Fibroblast of lung (primary cell): ENCODE measurements around the gene IGF2R. TPM values are rescaled to one million over a fixed set of nuclear protein-coding genes. Genes with fewer than 3 reads are reported as not detected.
A peak's percentile ranks its signal among the peaks of the same experiment; 100 is the strongest.

Experiments used
- DNase-seq, 2 donors: peaks; one replicate each; pipeline versions ENCODE4 v3.0.0 to v3.0.0-alpha.2; 2010; ENCODE audit warnings: low read depth in 2 of 2
- H2AFZ ChIP-seq: 2 replicates; pipeline ENCODE4 v1.5.1; 2012; ENCODE audit warnings: low read length, control low read depth, inconsistent platforms
- H3K27ac ChIP-seq: 2 replicates; pipeline ENCODE4 v1.5.1; 2011; ENCODE audit warnings: low read length, control low read depth; ENCODE audit not compliant: insufficient read depth
- H3K27me3 ChIP-seq: 2 replicates; pipeline ENCODE4 v1.5.1; 2011; ENCODE audit warnings: mild to moderate bottlenecking, low read length; ENCODE audit not compliant: control insufficient read depth, insufficient read depth
- H3K36me3 ChIP-seq: 2 replicates; pipeline ENCODE4 v1.5.1; 2011; ENCODE audit warnings: low read length; ENCODE audit not compliant: control insufficient read depth, insufficient read depth
- H3K4me1 ChIP-seq: 2 replicates; pipeline ENCODE4 v1.5.1; 2011; ENCODE audit warnings: low read length; ENCODE audit not compliant: control insufficient read depth, insufficient read depth; ENCODE audit errors: extremely low read depth
- H3K4me2 ChIP-seq: 2 replicates; pipeline ENCODE4 v1.5.1; 2011; ENCODE audit warnings: low read length, control low read depth; ENCODE audit not compliant: insufficient read depth; ENCODE audit errors: extremely low read depth
- H3K4me3 ChIP-seq, 4 experiments: fragments of 200-600 bp in 1 of 4; sonication (generic) in 1 of 4; replicated peaks in 1 of 4; 2 replicates each; pipeline ENCODE4 v1.5.1; 2011 to 2016; ENCODE audit warnings: low read length in 4 of 4, low read depth in 3 of 4, mild to moderate bottlenecking in 3 of 4, control low read depth in 2 of 4, inconsistent platforms in 1 of 4, mixed read lengths in 1 of 4; ENCODE audit not compliant: insufficient read depth in 1 of 4; ENCODE audit errors: control extremely low read depth in 1 of 4
- H3K79me2 ChIP-seq: 2 replicates; pipeline ENCODE4 v1.5.1; 2012; ENCODE audit warnings: mild to moderate bottlenecking, low read length, inconsistent platforms; ENCODE audit not compliant: control insufficient read depth, insufficient read depth
- H3K9ac ChIP-seq: 2 replicates; pipeline ENCODE4 v1.5.1; 2011; ENCODE audit warnings: mild to moderate bottlenecking, low read length, control low read depth; ENCODE audit not compliant: insufficient read depth
- H3K9me3 ChIP-seq: 2 replicates; pipeline ENCODE4 v1.5.1; 2012; ENCODE audit warnings: low read depth, low read length; ENCODE audit not compliant: control insufficient read depth, insufficient read depth
- H4K20me1 ChIP-seq: 2 replicates; pipeline ENCODE4 v1.5.1; 2011; ENCODE audit warnings: low read length; ENCODE audit not compliant: control insufficient read depth, insufficient read depth; ENCODE audit errors: extremely low read depth
- CTCF ChIP-seq, 2 donors: IDR thresholded peaks in 1 of 2; conservative IDR thresholded peaks in 1 of 2; 1 replicate in 1 of 2; 2 replicates in 1 of 2; pipeline ENCODE4 v1.5.1; 2011 to 2012; ENCODE audit warnings: low read length in 2 of 2, control low read depth in 1 of 2, inconsistent platforms in 1 of 2, low read depth in 1 of 2, mild to moderate bottlenecking in 1 of 2
- EZH2 ChIP-seq: IDR thresholded peaks from 2 replicates; pipeline ENCODE4 v1.5.1; 2012; ENCODE audit warnings: low read length, control low read depth, mild to moderate bottlenecking; ENCODE audit errors: missing control alignments
- polyA plus RNA-seq, 2 donors: library from polyadenylated mRNA; depleted of rRNA in 1 of 2; stranded (reverse) in 1 of 2; unstranded in 1 of 2; fragments of >200 nt; gene quantifications; 2 replicates each; pipeline ENCODE4 v1.2.1, GENCODE V29; 2011 to 2012; ENCODE audit warnings: missing spikeins in 1 of 2
- total RNA-seq: library from RNA; depleted of rRNA; stranded (reverse); fragments of >200 nt; gene quantifications from 2 replicates; pipeline ENCODE4 v1.2.1, GENCODE V29; 2014

IGF2R gene
- total and polyA plus RNA-seq, 2 donors (not counting 1 experiment from before 2014, with no cell fraction given) = 37.6 to 300 TPM

DNA sequence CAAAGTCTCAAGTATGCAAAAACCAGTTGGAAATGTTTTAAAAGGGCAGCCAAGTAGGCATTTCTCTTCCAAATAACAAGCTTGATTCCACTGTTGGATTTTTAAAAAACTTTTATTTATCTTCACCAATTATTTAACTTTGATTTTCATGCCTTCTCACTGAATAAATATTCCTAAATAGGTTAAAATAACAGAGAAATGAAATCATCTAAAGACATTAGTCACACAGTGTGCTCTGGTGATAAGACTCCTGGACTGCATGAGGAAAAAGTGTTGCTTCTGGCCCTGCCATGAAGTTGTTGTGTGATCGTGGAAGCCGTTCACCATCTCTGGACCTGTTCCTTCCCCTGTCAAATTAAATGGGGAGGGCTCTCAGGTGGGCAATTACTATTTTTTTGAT, 33.8 kb upstream of the IGF2R start:
- H3K27me3 ChIP-seq = no peaks in the 10 kb centered on the region
- no peak overlapping the region for H3K9ac ChIP-seq
- H2AFZ ChIP-seq = no peak overlapping the region
- no peaks in the 10 kb centered on the region for H3K9me3 ChIP-seq
- H4K20me1 ChIP-seq = no peaks in the 10 kb centered on the region
- TF ChIP-seq CTCF (conservative IDR thresholded peaks at IDR 0.05 in 1 of 2, IDR thresholded peaks at IDR 0.05 in 1 of 2; ENCODE audit: low read depth in 1 of 2, low read length in 2 of 2) (no peak), EZH2 (no peak)
- H3K4me1 ChIP-seq = peaks cover 4% of the 10 kb centered on the region
- no peak overlapping the region for H3K4me3 ChIP-seq
- DNase-seq = peak in 1 of 2 donors; percentile 76
- H3K27ac ChIP-seq = no peak overlapping the region
- no peak overlapping the region for H3K4me2 ChIP-seq
- H3K79me2 ChIP-seq = no peaks in the 10 kb centered on the region
- H3K36me3 ChIP-seq = no peaks in the 10 kb centered on the region

- Histone ChIP-seq H3K4me2 (no peak overlapping the region), H4K20me1 (no peaks in the 10 kb centered on the region), H3K4me3 (no peak overlapping the region), H3K36me3 (no peaks in the 10 kb centered on the region), H3K4me1 (peaks cover 4% of the 10 kb centered on the region), H3K9me3 (no peaks in the 10 kb centered on the region), H3K9ac (no peak overlapping the region), H3K79me2 (no peaks in the 10 kb centered on the region), H3K27ac (no peak overlapping the region), H3K27me3 (no peaks in the 10 kb centered on the region), H2AFZ (no peak overlapping the region)
- DNase-seq = peak; percentile 56 to 84
- TF ChIP-seq EZH2 = no peak
- no peak for TF ChIP-seq CTCF (conservative IDR thresholded peaks at IDR 0.05 in 1 of 2, IDR thresholded peaks at IDR 0.05 in 1 of 2; ENCODE audit: low read depth in 1 of 2, low read length in 2 of 2)
Measured at GRCh38 chr6:159935633-159936032, 33.2 kb upstream of the IGF2R start.

DNA sequence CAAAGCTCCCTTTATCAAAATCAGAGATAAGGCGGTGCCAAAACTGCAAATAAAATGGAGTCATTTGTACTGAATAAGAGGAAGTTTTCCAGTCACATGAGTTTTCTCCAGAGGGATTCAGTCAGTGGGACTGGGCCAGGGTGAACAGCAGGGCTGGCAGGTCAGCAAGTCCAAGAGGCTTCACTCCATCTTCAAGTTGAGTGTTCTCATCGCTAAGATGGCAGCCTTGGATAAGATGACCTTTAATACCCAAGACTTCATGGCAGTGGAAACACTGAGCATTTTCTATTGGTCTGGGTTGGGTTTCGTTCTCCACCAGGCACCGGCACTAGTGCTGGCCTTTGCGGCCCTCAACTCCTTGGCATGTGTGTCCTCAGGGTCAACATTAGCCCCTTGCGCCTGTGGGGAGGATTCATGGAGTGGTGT, 29.3 kb upstream of the IGF2R start:
- Histone ChIP-seq H3K79me2 (no peaks in the 10 kb centered on the region), H3K9ac (no peak overlapping the region), H3K27ac (no peak overlapping the region), H4K20me1 (no peaks in the 10 kb centered on the region), H2AFZ (no peak overlapping the region), H3K4me1 (peaks cover 7% of the 10 kb centered on the region), H3K36me3 (no peaks in the 10 kb centered on the region), H3K27me3 (no peaks in the 10 kb centered on the region), H3K4me3 (no peak overlapping the region), H3K9me3 (no peaks in the 10 kb centered on the region), H3K4me2 (no peak overlapping the region)
- peak in 1 of 2 donors; percentile 31 for DNase-seq
- TF ChIP-seq CTCF (conservative IDR thresholded peaks at IDR 0.05 in 1 of 2, IDR thresholded peaks at IDR 0.05 in 1 of 2; ENCODE audit: low read depth in 1 of 2, low read length in 2 of 2) (no peak), EZH2 (no peak)
